Adrenal gland (tissue), 12 donors: ENCODE data around the gene FAM184B. TPM values are rescaled to one million over a fixed set of nuclear protein-coding genes. Genes with fewer than 3 reads are reported as not detected.

ENCODE experiments used
- DNase-seq, 7 donors: peaks; one replicate each; pipeline ENCODE4 v3.0.0-alpha.2; 2019 to 2020
- H3K27ac ChIP-seq, 5 donors: fragments of 200-600 bp; sonication (generic) in 4 of 5; 1 replicate in 3 of 5; 2 replicates in 2 of 5; pipeline versions ENCODE4 v1.5.1 to v1.8.0; 2016 to 2020; ENCODE audit warnings: mild to moderate bottlenecking in 1 of 5
- H3K27me3 ChIP-seq: fragments of 200-600 bp; 2 replicates; pipeline ENCODE4 v1.8.0; 2021
- H3K36me3 ChIP-seq, 2 donors: fragments of 200-600 bp; replicated peaks in 1 of 2; 1 replicate in 1 of 2; 2 replicates in 1 of 2; pipeline versions ENCODE4 v1.5.1 to v1.8.0; 2018 to 2022
- H3K4me1 ChIP-seq, 2 donors: fragments of 200-600 bp; replicated peaks in 1 of 2; 1 replicate in 1 of 2; 2 replicates in 1 of 2; pipeline versions ENCODE4 v1.5.1 to v1.8.0; 2018 to 2021
- H3K4me3 ChIP-seq, 4 donors: fragments of 200-600 bp; sonication (generic) in 3 of 4; one replicate each; pipeline ENCODE4 v1.5.1; 2016 to 2018
- H3K9me3 ChIP-seq, 3 donors: fragments of 200-600 bp; sonication (generic) in 1 of 3; replicated peaks in 1 of 3; 1 replicate in 2 of 3; 2 replicates in 1 of 3; pipeline versions ENCODE4 v1.5.1 to v1.8.0; 2016 to 2021
- CTCF ChIP-seq, 6 experiments: fragments of 450-650 bp in 4 of 6; fragments of 200-600 bp in 2 of 6; sonication (generic) in 1 of 6; IDR thresholded peaks; 1 replicate in 5 of 6; 2 replicates in 1 of 6; pipeline versions ENCODE4 v1.5.1 to v1.8.0; 2016 to 2021; ENCODE audit warnings: antibody characterized with exemption in 6 of 6, mild to moderate bottlenecking in 2 of 6, moderate library complexity in 1 of 6
- POLR2A ChIP-seq, 2 donors: fragments of 450-650 bp; IDR thresholded peaks; one replicate each; pipeline ENCODE4 v1.6.1; 2017; ENCODE audit warnings: antibody characterized with exemption in 2 of 2, mild to moderate bottlenecking in 2 of 2, moderate library complexity in 1 of 2
- WGBS, 4 donors: extraction: QIAGEN DNeasy Blood & Tissue Kit in 2 of 4; methylation state at CpG; one replicate each; pipeline versions ENCODE4 v1.1.5 to v1.1.7; 2013 to 2017; 5-methylcytosine and 5-hydroxymethylcytosine counted together
- intact Hi-C, 2 donors: fragments of 100-400 bp; cut with DNase I; formaldehyde crosslinking; loops; one replicate each; pipeline versions ENCODE4 v1.14.1 to v1.15.0; 2022 to 2023
- polyA plus RNA-seq, 3 donors: library from polyadenylated mRNA; stranded (reverse); fragments of 200-250 nt in 2 of 3; fragments of 350-450 nt in 1 of 3; fragmentation: Illumina TruSeq in 1 of 3; extraction: RNeasy Lipid Tissue Mini Kit (QIAGEN cat#74804) in 1 of 3; gene quantifications; one replicate each; pipeline ENCODE4 v1.2.3, GENCODE V29; 2013 to 2014
- total RNA-seq, 9 donors: library from RNA; depleted of rRNA in 4 of 9; stranded (reverse); fragments of >200 nt in 4 of 9; fragments of 120-200 nt in 1 of 9; fragmentation: NEBNext Ultra II Directional in 1 of 9; extraction: Animal tissue kit (Norgen Biotek cat#: 25700) in 1 of 9; gene quantifications; one replicate each; pipeline versions ENCODE4 v1.1.0 to v1.2.4, GENCODE V29; 2013 to 2023
- donor health status: healthy with polysubstance abuse.
- donor health status: Bipolar disorder and iron deficiency.
- donor health status: DM: yes; HTN: yes; CAD: no.
- donor health status: DM: no; HTN: no; CAD: no.
- donor health status: DM: no; HTN: no; CAD: no.
- donor health status: DM: yes; HTN: yes; CAD: no.

The FAM184B gene
- total and polyA plus RNA-seq, 12 donors, result under 0.01 to 0.17 (median 0.08) TPM; not detected in 5

- Histone ChIP-seq H3K4me1 (peaks cover 14 to 40% of the 10 kb centered on the region in 2 donors), H3K4me3 (peak overlapping the region in 1 of 4 donors; percentile 78), H3K9me3 (no peaks in the 10 kb centered on the region), H3K27me3 (no peaks in the 10 kb centered on the region), H3K36me3 (peaks cover 0 to 26% of the 10 kb centered on the region in 2 donors), H3K27ac (no peak overlapping the region)
- no peak for TF ChIP-seq CTCF (IDR thresholded peaks at IDR 0.05)
- no peak for TF ChIP-seq POLR2A (IDR thresholded peaks at IDR 0.05)
- intact Hi-C loops, result no loop called here
- DNase-seq, result no peak
- 54 to 67% (median 59%) methylated on average over 5 of the region's 5 CpGs for WGBS, 4 donors
These were observed 165.1 kb downstream of the FAM184B start for GRCh38 chr4:17616283-17616682.

- intact Hi-C loops, result no loop called here
- Histone ChIP-seq H3K36me3 (peaks cover 0 to 9% of the 10 kb centered on the region in 2 donors), H3K9me3 (no peaks in the 10 kb centered on the region), H3K4me3 (peak within 1 kb of the TSS; percentile 19 to 98 (median 64)), H3K27ac (peak within 1 kb of the TSS; percentile 70 to 89 (median 76)), H3K27me3 (no peaks in the 10 kb centered on the region), H3K4me1 (peaks cover 14 to 40% of the 10 kb centered on the region in 2 donors)
- peak; percentile 79 to 85 for TF ChIP-seq POLR2A (IDR thresholded peaks at IDR 0.05)
- TF ChIP-seq CTCF (IDR thresholded peaks at IDR 0.05), result peak in 3 of 6 experiments; percentile 1 to 40 (median 8)
- WGBS, 4 donors, result 0 to 1% (median 0%) methylated on average over 39 to 46 of the region's 46 CpGs
- peak; percentile 96 to 99 (median 98) for DNase-seq
These were observed 166.8 kb downstream of the FAM184B start, which contains the start of gene MED28 for GRCh38 chr4:17614416-17615299. TSS of gene MED28 (plus strand) at chr4:17614641. CDS start at chr4:17614655, 14 bp downstream.

GRCh38 chr4:17613761-17614415 is 167.5 kb downstream of the FAM184B start:
- no peaks in the 10 kb centered on the region for H3K27me3 ChIP-seq
- no peaks in the 10 kb centered on the region for H3K9me3 ChIP-seq
- intact Hi-C loops, result no loop called here
- DNase-seq, result peak in 5 of 7 donors; percentile 2 to 56 (median 18)
- H3K27ac ChIP-seq, result peak overlapping the region; percentile 70 to 89 (median 76)
- H3K4me3 ChIP-seq, result peak overlapping the region in 3 of 4 donors; percentile 19 to 78 (median 51)
- WGBS, 4 donors, result 1 to 3% (median 2%) methylated on average over 23 of the region's 23 CpGs
- peaks cover 14 to 32% of the 10 kb centered on the region in 2 donors for H3K4me1 ChIP-seq
- TF ChIP-seq POLR2A (IDR thresholded peaks at IDR 0.05) (no peak), CTCF (IDR thresholded peaks at IDR 0.05) (no peak)
- peaks cover 0 to 5% of the 10 kb centered on the region in 2 donors for H3K36me3 ChIP-seq

GRCh38 chr4:17605236-17605635 is 176.2 kb downstream of the FAM184B start:
- WGBS, 4 donors, result 73 to 76% (median 74%) methylated on average over 3 of the region's 3 CpGs
- H3K4me3 ChIP-seq, result no peak overlapping the region
- no peak for DNase-seq
- peaks cover 0 to 67% of the 10 kb centered on the region in 2 donors for H3K36me3 ChIP-seq
- no peak overlapping the region for H3K27ac ChIP-seq
- no peaks in the 10 kb centered on the region for H3K9me3 ChIP-seq
- no peaks in the 10 kb centered on the region for H3K4me1 ChIP-seq
- intact Hi-C loops, result no loop called here
- TF ChIP-seq POLR2A (IDR thresholded peaks at IDR 0.05) (no peak), CTCF (IDR thresholded peaks at IDR 0.05) (no peak)
- H3K27me3 ChIP-seq, result no peaks in the 10 kb centered on the region
